Kidney epithelial cell (primary cell): ENCODE data around the gene HYLS1. TPM values are rescaled to one million over a fixed set of nuclear protein-coding genes. Genes with fewer than 3 reads are reported as not detected.

Experiments
- DNase-seq: peaks from one replicate; pipeline ENCODE4 v3.0.0-alpha.2; 2010; ENCODE audit warnings: low read depth
- H3K27me3 ChIP-seq: 2 replicates; pipeline ENCODE4 v1.6.0; 2011; ENCODE audit warnings: low read length; ENCODE audit not compliant: control insufficient read depth, insufficient read depth
- H3K36me3 ChIP-seq: 2 replicates; pipeline ENCODE4 v1.5.1; 2011; ENCODE audit warnings: low read length; ENCODE audit not compliant: control insufficient read depth, insufficient read depth
- H3K4me3 ChIP-seq: 2 replicates; pipeline ENCODE4 v1.5.1; 2011; ENCODE audit warnings: low read depth, mild to moderate bottlenecking, control low read depth, low read length
- total RNA-seq: library from RNA; depleted of rRNA; stranded (reverse); fragments of >200 nt; gene quantifications from 2 replicates; pipeline ENCODE4 v1.2.3, GENCODE V29; 2015
- TF ChIP-seq, protein P1 (sequence below): IDR thresholded peaks from 2 replicates; pipeline ENCODE4 v1.5.1; 2011; ENCODE audit warnings: mild to moderate bottlenecking, moderate library complexity, low read length, control low read depth, inconsistent platforms; ENCODE audit not compliant: insufficient read depth, poor library complexity, severe bottlenecking

Gene HYLS1
- total RNA-seq, 1 donor from 2014 or later = 3.6 TPM

DNA sequence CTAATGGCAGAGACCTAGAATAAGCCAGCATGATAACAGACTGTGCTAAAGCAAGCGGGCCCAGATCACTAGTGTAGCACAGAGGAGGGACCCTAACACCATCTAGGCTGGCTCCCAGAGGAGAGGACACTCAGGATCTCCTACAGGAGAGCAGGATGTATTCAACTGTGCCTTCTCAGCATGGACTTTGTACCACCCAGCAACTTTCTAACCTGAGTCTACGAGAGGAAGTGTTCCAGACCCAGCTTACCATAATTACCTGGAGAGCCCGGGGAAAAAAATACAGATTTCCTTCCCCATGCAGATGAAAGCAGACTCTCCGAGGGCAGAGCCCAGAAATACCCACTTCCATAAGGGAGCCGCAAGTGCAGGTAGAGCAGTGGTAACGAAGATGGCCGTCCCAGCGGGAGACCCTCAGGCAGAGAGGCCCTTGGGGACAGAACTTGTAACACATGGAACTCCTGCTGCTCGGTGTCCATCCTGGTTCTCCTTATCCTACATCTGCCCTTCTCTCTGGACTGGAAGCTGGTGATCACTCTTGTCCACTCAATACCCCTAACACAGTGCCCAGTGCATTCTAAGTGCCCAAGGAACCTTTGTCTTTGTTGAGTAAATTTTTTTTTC, 37.0 kb downstream of the HYLS1 start:
- H3K36me3 ChIP-seq = no peaks in the 10 kb centered on the region
- TF ChIP-seq, protein P1, sequence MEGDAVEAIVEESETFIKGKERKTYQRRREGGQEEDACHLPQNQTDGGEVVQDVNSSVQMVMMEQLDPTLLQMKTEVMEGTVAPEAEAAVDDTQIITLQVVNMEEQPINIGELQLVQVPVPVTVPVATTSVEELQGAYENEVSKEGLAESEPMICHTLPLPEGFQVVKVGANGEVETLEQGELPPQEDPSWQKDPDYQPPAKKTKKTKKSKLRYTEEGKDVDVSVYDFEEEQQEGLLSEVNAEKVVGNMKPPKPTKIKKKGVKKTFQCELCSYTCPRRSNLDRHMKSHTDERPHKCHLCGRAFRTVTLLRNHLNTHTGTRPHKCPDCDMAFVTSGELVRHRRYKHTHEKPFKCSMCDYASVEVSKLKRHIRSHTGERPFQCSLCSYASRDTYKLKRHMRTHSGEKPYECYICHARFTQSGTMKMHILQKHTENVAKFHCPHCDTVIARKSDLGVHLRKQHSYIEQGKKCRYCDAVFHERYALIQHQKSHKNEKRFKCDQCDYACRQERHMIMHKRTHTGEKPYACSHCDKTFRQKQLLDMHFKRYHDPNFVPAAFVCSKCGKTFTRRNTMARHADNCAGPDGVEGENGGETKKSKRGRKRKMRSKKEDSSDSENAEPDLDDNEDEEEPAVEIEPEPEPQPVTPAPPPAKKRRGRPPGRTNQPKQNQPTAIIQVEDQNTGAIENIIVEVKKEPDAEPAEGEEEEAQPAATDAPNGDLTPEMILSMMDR = no peak
- DNase-seq = no peak
- H3K27me3 ChIP-seq = peaks cover 6% of the 10 kb centered on the region
- no peak overlapping the region for H3K4me3 ChIP-seq

DNA sequence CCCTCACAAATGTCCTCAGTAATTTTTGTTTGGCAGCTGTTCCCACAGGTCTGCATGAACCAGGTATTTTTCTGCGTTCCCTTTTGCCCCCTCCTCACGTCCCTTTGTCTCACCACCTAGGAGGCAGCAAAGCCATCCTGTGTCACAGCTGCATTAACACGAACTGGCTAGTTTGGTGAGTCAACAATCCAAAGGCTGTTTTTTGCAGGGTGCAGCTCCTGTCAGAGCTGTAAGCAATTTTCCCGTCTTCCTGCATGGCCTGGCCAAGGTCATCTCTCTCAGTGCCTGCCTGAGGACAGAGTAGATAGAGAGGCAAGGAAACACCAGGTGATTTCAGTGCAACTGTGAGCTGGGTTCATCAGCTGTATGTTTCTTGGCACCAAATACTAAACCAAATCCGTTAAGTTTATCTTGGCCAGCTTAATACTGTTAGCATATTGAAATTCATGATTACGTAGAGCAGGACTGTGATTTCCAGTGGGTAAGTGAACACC, 37.8 kb downstream of the HYLS1 start:
- TF ChIP-seq, protein P1 = no peak
- Histone ChIP-seq H3K36me3 (no peaks in the 10 kb centered on the region), H3K27me3 (peaks cover 8% of the 10 kb centered on the region), H3K4me3 (no peak overlapping the region)
- no peak for DNase-seq

DNA sequence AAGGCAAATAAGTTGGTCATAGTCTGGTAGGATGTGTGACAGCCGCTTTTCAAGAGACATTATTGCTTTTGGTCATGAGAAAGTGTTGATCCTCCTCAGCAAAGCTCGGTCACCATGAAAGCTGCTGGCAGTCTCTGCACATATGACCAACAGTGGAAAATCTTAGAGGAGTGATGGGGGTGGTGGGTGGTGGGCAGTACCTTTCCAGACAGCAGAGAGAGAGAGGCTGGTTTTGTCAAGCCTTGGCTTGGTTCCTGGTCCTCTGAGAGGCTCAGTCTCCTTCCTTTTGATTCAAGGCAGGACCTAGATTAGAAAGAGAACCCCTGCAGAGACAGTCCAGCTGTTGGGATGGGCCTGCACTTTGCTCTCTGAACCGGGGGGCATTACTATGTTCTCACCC, 38.3 kb downstream of the HYLS1 start:
- Histone ChIP-seq H3K36me3 (no peaks in the 10 kb centered on the region), H3K27me3 (peaks cover 8% of the 10 kb centered on the region), H3K4me3 (no peak overlapping the region)
- no peak for DNase-seq
- TF ChIP-seq, protein P1 = no peak

DNA sequence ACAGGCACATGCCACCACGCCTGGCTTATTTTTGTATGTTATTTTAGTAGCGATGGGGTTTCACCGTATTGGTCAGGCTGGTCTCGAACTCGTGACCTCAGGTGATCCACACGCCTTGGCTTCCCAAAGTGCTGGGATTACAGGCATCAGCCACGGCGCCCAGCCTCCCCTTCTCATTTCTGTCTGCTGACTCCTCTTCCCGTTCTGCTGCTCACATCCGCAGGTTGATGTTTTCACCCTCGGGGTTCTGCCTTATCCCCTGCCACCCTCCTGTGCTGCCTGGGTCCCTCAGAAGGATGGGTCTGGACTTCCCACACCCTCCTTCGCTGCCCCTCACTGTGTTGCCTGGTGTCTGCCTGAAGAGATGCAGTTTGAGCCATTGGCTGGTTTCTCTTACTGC, 39.2 kb downstream of the HYLS1 start:
- TF ChIP-seq, protein P1 = no peak
- H3K4me3 ChIP-seq = no peak overlapping the region
- no peaks in the 10 kb centered on the region for H3K36me3 ChIP-seq
- H3K27me3 ChIP-seq = peaks cover 8% of the 10 kb centered on the region
- DNase-seq = no peak

DNA sequence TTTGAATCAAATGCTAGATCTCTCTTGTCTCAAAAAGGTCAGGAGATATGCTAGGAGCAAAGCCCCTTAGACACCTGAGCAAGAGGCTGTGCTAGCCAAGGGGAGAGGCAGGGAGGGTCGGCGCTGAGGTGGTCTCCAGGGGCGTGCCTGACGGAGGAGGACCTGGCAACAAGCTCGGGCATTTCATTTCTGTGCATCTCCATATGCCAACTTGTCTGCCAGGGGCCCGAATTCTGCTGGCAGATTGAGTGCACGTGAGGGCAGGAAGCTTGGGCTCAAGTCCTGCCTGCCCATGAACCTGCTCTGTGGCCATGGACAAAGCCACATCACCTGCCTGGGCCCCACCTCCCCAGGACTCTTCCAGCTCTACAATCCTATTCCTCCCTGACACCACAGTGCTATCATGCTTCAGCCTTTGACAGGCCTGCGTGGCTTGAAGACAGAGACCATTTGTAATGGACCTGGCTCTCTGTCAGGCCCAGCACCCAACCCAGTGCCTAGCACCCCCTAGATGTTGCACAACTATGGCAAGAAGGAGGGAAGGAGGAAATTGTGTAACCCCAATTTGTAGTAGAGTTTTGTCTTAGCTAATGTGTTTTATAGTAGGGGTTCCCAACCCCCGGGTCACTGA, 42.1 kb downstream of the HYLS1 start:
- H3K4me3 ChIP-seq = no peak overlapping the region
- TF ChIP-seq, protein P1 = no peak
- DNase-seq = no peak
- H3K27me3 ChIP-seq = peaks cover 6% of the 10 kb centered on the region
- no peaks in the 10 kb centered on the region for H3K36me3 ChIP-seq
